ENCODE measurements around the gene SRPX2.

SRPX2 gene, protein sequence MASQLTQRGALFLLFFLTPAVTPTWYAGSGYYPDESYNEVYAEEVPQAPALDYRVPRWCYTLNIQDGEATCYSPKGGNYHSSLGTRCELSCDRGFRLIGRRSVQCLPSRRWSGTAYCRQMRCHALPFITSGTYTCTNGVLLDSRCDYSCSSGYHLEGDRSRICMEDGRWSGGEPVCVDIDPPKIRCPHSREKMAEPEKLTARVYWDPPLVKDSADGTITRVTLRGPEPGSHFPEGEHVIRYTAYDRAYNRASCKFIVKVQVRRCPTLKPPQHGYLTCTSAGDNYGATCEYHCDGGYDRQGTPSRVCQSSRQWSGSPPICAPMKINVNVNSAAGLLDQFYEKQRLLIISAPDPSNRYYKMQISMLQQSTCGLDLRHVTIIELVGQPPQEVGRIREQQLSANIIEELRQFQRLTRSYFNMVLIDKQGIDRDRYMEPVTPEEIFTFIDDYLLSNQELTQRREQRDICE

DNA sequence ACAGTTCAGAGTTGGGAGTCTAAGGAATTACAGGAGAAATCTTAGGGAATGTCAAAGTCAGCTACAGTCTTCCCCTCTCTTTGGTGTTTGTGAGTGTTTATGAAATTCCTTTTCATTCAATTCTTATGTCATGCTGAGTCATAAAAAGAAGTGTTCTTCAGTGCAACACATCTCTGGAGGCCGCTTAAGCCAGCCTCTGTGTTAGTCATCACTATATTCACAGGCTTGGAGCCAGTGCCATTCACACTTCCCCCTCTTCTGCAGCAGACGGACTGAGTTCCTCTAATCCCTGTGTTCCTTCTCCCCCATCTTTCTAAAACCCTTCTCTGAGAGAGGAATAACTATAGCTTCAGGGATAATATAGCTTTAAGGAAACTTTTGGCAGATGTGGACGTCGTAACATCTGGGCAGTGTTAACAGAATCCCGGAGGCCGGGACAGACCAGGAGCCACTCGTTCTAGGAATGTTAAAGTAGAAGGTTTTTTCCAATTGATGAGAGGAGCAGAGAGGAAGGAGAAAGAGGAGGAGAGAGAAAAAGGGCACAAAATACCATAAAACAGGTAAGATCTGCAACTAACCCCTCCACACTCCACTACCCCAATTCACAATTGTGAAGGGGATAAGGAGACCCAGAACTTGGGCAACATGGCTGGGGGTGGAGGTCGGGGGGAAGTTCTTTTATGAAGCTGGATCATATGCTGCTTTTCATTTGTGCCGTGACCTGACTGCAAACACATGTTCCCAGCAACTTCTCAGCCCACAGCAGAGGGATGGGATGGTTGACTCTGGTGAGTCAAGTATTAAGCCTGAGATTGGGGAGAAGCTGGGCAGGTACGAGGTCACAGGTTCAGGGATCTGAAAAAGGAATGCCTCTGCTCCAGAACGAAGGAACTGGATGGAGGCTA lies at the start of gene SRPX2:
SRPX2 (plus strand) TSS at position 244 of the 905 bp plus-strand sequence. CDS start 2,124 bp downstream, outside the sequence.
- peak; percentile 54 for DNase-seq (ENCODE audit: extremely low read depth, low read depth)
- TF ChIP-seq, protein P1, sequence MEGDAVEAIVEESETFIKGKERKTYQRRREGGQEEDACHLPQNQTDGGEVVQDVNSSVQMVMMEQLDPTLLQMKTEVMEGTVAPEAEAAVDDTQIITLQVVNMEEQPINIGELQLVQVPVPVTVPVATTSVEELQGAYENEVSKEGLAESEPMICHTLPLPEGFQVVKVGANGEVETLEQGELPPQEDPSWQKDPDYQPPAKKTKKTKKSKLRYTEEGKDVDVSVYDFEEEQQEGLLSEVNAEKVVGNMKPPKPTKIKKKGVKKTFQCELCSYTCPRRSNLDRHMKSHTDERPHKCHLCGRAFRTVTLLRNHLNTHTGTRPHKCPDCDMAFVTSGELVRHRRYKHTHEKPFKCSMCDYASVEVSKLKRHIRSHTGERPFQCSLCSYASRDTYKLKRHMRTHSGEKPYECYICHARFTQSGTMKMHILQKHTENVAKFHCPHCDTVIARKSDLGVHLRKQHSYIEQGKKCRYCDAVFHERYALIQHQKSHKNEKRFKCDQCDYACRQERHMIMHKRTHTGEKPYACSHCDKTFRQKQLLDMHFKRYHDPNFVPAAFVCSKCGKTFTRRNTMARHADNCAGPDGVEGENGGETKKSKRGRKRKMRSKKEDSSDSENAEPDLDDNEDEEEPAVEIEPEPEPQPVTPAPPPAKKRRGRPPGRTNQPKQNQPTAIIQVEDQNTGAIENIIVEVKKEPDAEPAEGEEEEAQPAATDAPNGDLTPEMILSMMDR (IDR thresholded peaks at IDR 0.05; ENCODE audit: low read depth, low read length): no peak

DNA sequence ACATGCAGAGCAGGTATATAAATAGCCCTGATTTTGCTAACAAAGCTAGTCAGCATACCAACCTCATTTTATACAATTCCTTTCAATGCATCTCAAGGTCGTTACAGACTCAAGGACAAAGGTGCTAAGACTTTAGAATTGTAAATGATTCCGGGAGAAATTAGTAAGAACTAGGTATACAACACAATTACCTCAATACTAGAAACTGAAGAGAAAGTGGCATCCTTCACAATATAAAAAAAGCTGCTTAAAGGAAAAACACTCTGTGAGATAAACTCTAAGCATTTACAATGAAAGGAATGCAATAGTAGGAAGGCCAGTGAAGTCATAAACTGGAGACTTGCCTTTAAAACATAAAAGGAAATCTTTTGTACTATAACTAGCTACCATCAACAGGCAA lies 47.4 kb upstream of the SRPX2 start:
- DNase-seq (ENCODE audit: extremely low read depth, low read depth): no peak
- TF ChIP-seq, protein P1 (IDR thresholded peaks at IDR 0.05; ENCODE audit: low read depth, low read length): no peak

DNA sequence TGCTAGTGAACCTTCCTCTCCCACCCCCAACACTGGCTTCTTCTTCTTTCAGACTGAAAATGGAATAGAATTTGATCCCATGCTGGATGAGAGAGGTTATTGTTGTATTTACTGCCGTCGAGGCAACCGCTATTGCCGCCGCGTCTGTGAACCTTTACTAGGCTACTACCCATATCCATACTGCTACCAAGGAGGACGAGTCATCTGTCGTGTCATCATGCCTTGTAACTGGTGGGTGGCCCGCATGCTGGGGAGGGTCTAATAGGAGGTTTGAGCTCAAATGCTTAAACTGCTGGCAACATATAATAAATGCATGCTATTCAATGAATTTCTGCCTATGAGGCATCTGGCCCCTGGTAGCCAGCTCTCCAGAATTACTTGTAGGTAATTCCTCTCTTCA lies 44.5 kb upstream of the SRPX2 start:
- no peak for DNase-seq (ENCODE audit: extremely low read depth, low read depth)
- TF ChIP-seq, protein P1 (IDR thresholded peaks at IDR 0.05; ENCODE audit: low read depth, low read length): no peak

DNA sequence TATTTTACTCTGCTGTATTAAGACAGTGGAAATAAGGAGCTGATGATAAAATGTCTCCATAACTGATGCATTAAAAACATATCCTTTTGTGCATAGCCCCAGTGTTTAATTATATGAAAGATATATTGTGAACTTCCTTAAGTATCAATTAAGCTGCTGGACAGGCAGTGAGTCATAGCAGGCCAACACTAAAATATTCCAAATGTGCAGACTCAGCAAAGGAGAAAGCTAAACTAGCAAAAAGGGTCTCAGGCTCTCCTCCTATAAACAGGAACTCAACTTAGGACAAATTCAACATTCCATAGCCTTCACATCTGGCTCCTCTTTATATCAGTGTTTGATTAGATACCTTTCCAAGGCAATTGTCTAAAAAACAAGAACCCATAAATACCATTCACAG lies 43.7 kb upstream of the SRPX2 start:
- DNase-seq (ENCODE audit: extremely low read depth, low read depth): no peak
- TF ChIP-seq, protein P1 (IDR thresholded peaks at IDR 0.05; ENCODE audit: low read depth, low read length): no peak

DNA sequence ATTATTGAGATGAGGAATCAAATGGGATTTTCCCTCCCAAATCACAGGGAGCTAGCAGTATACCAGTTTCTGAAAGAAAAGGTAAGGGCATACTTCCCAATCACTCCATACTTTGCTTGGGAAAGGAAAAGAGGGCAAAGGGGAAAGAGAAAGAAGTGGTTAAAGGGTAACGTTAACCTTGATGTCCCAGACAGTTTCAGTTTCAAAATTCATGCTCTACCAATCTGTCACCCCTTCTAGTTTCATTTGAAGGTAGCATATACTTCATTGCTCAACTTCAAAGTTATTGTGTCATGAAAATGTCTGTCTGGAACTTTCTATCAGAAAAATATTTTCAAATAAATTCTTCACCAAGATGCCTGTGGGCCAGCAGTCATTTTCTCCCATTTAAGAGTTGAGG lies 43.2 kb upstream of the SRPX2 start:
- TF ChIP-seq, protein P1 (IDR thresholded peaks at IDR 0.05; ENCODE audit: low read depth, low read length): no peak
- no peak for DNase-seq (ENCODE audit: extremely low read depth, low read depth)

DNA sequence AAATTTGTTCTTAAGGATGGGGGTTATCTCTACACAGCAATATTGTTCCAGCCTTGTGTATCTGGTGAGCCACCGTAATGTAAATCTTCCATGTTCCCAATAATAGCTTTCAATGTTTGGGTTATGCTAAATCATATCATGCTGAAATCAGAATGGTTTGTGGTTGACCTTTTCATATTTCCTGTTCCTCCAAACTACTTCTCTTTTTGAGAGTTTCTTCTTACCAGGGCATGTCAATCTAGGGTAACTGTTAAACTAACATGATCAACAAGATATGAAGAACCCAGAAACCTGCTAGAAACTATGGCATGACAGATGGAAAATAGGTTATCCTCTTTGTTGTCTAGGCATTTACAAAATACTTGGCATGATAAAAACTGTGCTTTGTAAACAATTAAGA lies 37.2 kb upstream of the SRPX2 start:
- TF ChIP-seq, protein P1 (IDR thresholded peaks at IDR 0.05; ENCODE audit: low read depth, low read length): no peak
- no peak for DNase-seq (ENCODE audit: extremely low read depth, low read depth)

DNA sequence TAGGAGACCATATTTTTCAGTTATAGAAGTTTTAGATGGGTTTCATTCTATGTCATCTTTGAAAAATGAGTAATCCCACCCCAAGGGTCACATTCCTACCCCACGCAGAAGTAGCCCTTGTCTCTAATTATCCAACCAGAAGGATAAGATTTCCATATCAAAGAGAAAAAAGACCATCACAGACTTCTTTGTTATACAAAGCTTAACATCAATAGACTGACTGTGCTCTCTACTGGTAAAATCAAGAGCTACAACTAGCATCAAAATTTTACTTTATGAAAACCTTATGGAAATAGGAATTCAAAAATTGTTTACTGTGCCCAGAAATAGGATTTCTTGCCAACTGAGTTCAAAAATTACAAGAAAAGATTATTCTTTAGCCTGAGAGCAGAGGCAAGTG lies 34.4 kb upstream of the SRPX2 start:
- no peak for DNase-seq (ENCODE audit: extremely low read depth, low read depth)
- TF ChIP-seq, protein P1 (IDR thresholded peaks at IDR 0.05; ENCODE audit: low read depth, low read length): peak; percentile 1; the same call in 1 of the 2 replicates
